Mesendoderm (in vitro differentiated cells): ENCODE measurements around the gene PDIA6.

ENCODE experiments used
- DNase-seq: peaks from one replicate; pipeline ENCODE4 v3.0.0; 2013
- H2AK5ac ChIP-seq: 2 replicates; pipeline ENCODE4 v1.6.1; 2013; ENCODE audit warnings: low read length, inconsistent platforms
- H2BK120ac ChIP-seq: 2 replicates; pipeline ENCODE4 v1.6.1; 2013; ENCODE audit warnings: low read depth, mild to moderate bottlenecking, low read length, moderate library complexity, mixed read lengths
- H2BK15ac ChIP-seq: replicated peaks from 2 replicates; pipeline ENCODE4 v1.6.1; 2013; ENCODE audit warnings: low read depth, mild to moderate bottlenecking, moderate library complexity
- H2BK5ac ChIP-seq: 2 replicates; pipeline ENCODE4 v1.6.1; 2013; ENCODE audit warnings: low read length, inconsistent platforms
- H3K18ac ChIP-seq: 2 replicates; pipeline ENCODE4 v1.6.1; 2013; ENCODE audit warnings: mild to moderate bottlenecking, low read length, mixed read lengths
- H3K23ac ChIP-seq: one replicate; pipeline ENCODE4 v1.6.1; 2013; ENCODE audit warnings: low read length
- H3K27ac ChIP-seq: 2 replicates; pipeline ENCODE4 v1.5.1; 2013; ENCODE audit warnings: low read depth, mild to moderate bottlenecking, inconsistent platforms, low read length, moderate library complexity
- H3K27me3 ChIP-seq: 2 replicates; pipeline ENCODE4 v1.6.1; 2013; ENCODE audit warnings: low read length, control low read depth, mild to moderate bottlenecking, inconsistent platforms; ENCODE audit not compliant: insufficient read depth, poor library complexity
- H3K36me3 ChIP-seq: 2 replicates; pipeline ENCODE4 v1.6.1; 2013; ENCODE audit warnings: low read length, inconsistent platforms; ENCODE audit not compliant: control insufficient read depth, insufficient read depth
- H3K4ac ChIP-seq: one replicate; pipeline ENCODE4 v1.6.1; 2013; ENCODE audit warnings: low read depth, mild to moderate bottlenecking, low read length, moderate library complexity
- H3K4me1 ChIP-seq: 2 replicates; pipeline ENCODE4 v1.6.1; 2013; ENCODE audit warnings: low read depth, low read length, inconsistent platforms; ENCODE audit not compliant: control insufficient read depth
- H3K4me2 ChIP-seq: 2 replicates; pipeline ENCODE4 v1.6.1; 2013; ENCODE audit warnings: low read length
- H3K4me3 ChIP-seq: 2 replicates; pipeline ENCODE4 v1.5.1; 2013; ENCODE audit warnings: mild to moderate bottlenecking, low read length
- H3K56ac ChIP-seq: one replicate; pipeline ENCODE4 v1.6.1; 2013; ENCODE audit warnings: low read length
- H3K79me1 ChIP-seq: 2 replicates; pipeline ENCODE4 v1.6.1; 2013; ENCODE audit warnings: low read length, inconsistent platforms
- H3K79me2 ChIP-seq: 2 replicates; pipeline ENCODE4 v1.6.1; 2013; ENCODE audit warnings: mild to moderate bottlenecking, low read length; ENCODE audit not compliant: control insufficient read depth, insufficient read depth
- H3K9ac ChIP-seq: 2 replicates; pipeline ENCODE4 v1.6.1; 2013; ENCODE audit warnings: low read length, inconsistent platforms
- H4K5ac ChIP-seq: one replicate; pipeline ENCODE4 v1.6.1; 2013; ENCODE audit warnings: low read length
- H4K8ac ChIP-seq: one replicate; pipeline ENCODE4 v1.6.1; 2013; ENCODE audit warnings: low read depth, mild to moderate bottlenecking, control low read depth, low read length, moderate library complexity
- WGBS: extraction: QIAGEN DNeasy Blood & Tissue Kit; methylation state at CpG from one replicate; pipeline ENCODE4 v1.1.7; 2013; ENCODE audit warnings: low lambda C conversion rate, missing lambda C conversion rate; ENCODE audit not compliant: insufficient coverage; ENCODE audit errors: extremely low coverage; 5-methylcytosine and 5-hydroxymethylcytosine counted together

PDIA6 gene

DNA sequence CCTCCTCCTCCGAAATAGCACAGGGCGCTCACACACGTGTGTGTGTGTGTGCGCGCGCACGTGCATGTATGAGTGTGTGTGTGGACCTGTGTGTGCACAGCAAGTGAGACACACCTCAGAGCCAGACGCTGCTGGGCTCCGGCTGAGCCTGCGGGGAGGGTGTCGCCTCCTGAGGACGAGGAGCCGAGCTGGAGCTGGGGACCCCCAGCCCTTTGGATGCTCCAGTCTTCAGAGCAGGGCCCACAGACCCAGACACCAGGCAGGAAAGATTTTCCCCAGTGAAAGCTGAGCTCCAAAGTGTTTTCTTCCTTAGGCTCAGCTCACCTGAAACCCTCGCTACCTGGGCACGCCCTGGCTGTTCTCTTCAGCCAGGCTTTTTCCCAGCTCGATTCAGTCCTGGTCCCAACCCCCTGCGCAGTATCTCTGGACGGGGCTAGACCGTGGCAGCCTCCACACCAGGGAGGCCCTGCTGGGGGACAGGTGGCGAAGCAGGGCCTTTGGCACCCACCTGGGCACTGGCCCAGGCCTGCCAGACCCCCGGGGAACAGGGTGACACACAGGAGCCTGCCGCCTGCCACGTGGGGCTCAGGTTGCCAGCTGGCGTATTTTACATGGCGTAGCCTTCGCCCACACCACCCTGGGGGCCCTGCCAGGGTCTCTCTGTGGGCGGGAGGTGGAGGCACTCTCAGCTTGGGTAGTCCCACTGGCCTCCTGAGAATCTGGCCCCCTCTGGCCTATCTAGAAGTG, 36.2 kb downstream of the PDIA6 start:
- no peak for DNase-seq
- Histone ChIP-seq H3K9ac (no peak overlapping the region), H4K8ac (no peak overlapping the region)

DNA sequence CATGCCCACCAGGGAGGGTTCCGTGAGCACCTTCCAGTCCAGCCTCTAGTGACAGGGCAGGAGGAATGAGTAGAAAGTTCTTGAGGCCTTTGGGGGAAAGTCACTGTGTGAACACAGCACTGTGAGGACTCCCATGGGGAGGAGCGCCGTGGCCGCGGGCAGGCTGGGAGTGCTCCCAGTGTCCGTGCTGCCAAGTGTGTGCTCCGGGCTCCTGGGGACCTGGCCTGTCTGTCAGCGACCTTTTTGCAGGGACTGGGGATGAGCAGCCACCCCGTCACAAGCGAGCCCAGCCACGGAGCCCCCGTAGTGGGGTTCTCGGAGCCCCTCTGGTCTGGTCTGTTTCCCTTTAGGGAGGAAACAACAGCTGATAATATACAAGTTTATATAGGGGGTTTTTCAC, 36.8 kb downstream of the PDIA6 start:
- Histone ChIP-seq H3K56ac (no peak overlapping the region), H3K4ac (no peak overlapping the region), H3K27me3 (no peaks in the 10 kb centered on the region), H3K4me1 (no peaks in the 10 kb centered on the region), H2BK15ac (no peak overlapping the region), H2BK120ac (no peak overlapping the region), H3K36me3 (peaks cover 6% of the 10 kb centered on the region), H3K79me2 (no peaks in the 10 kb centered on the region), H4K8ac (no peak overlapping the region), H3K27ac (no peak overlapping the region), H3K79me1 (peaks cover 3% of the 10 kb centered on the region), H3K4me2 (no peak overlapping the region), H4K5ac (no peak overlapping the region), H2BK5ac (no peak overlapping the region), H2AK5ac (no peak overlapping the region), H3K4me3 (no peak overlapping the region), H3K23ac (no peak overlapping the region), H3K18ac (no peak overlapping the region), H3K9ac (no peak overlapping the region)
- no peak for DNase-seq
- WGBS = no CpG with 5 or more reads among the region's 13 CpGs

More for the DNA sequence above, 36.2 kb downstream of the PDIA6 start:
- no peak overlapping the region for H3K4me2 ChIP-seq
- no peak overlapping the region for H3K27ac ChIP-seq
- no peak overlapping the region for H2BK15ac ChIP-seq
- H4K5ac ChIP-seq = no peak overlapping the region
- H3K4me3 ChIP-seq = no peak overlapping the region
- H2BK120ac ChIP-seq = no peak overlapping the region
- H3K18ac ChIP-seq = no peak overlapping the region
- H3K79me2 ChIP-seq = no peaks in the 10 kb centered on the region
- peaks cover 3% of the 10 kb centered on the region for H3K79me1 ChIP-seq
- no peaks in the 10 kb centered on the region for H3K27me3 ChIP-seq
- WGBS = no CpG with 5 or more reads among the region's 27 CpGs
- H3K36me3 ChIP-seq = peaks cover 9% of the 10 kb centered on the region
- H2AK5ac ChIP-seq = no peak overlapping the region
- no peak overlapping the region for H2BK5ac ChIP-seq
- H3K23ac ChIP-seq = no peak overlapping the region
- H3K56ac ChIP-seq = no peak overlapping the region
- no peak overlapping the region for H3K4ac ChIP-seq
- no peaks in the 10 kb centered on the region for H3K4me1 ChIP-seq

DNA sequence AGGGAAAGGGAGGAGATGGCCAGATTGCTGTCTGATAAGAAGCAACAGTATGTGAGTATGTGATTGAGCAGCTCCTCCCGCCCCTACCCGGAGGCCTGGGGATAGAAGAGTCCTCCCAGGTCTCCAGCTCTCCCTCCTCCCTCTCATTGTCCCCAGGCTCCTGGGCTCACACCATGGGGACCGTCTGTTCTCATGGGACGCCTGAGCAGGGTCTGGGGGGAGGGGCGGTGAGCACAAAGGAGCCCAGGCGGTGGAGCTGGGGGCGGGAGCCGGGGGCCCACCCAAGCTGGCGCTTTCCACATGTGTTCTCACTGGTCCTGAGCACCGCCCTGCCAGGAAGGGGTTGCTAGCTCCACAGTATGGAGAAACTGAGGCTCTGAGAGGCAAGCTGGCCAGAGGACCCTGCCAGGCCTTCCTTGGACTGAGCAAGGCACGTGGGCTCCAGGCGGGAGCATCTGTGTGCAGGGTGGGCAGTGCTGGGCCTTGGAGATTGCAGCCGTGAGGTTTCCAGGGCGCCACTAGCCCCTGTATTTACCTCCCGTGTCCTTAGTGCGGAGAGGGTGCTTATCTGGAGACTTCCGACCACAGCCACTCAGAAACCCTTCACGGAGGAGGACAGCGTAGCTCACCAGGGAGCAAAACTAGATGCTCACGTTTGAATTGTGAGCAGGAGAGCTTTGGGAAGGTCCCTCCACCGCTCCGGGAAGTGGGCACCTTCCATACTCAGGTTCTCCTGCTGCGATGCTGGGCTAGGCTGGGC, 37.4 kb downstream of the PDIA6 start:
- H4K5ac ChIP-seq = no peak overlapping the region
- H3K36me3 ChIP-seq = peaks cover 4% of the 10 kb centered on the region
- H3K27ac ChIP-seq = no peak overlapping the region
- H3K9ac ChIP-seq = no peak overlapping the region
- H3K4me1 ChIP-seq = no peaks in the 10 kb centered on the region
- no peak overlapping the region for H2AK5ac ChIP-seq
- no peak overlapping the region for H3K4me2 ChIP-seq
- no peak overlapping the region for H3K4ac ChIP-seq
- peak overlapping the region; percentile 7 for H3K56ac ChIP-seq
- peak; percentile 51 for DNase-seq
- no peak overlapping the region for H2BK5ac ChIP-seq
- no peak overlapping the region for H2BK120ac ChIP-seq
- no peak overlapping the region for H4K8ac ChIP-seq
- no peak overlapping the region for H3K4me3 ChIP-seq
- H3K79me1 ChIP-seq = peaks cover 2% of the 10 kb centered on the region
- H3K18ac ChIP-seq = no peak overlapping the region
- H3K27me3 ChIP-seq = no peaks in the 10 kb centered on the region
- no peak overlapping the region for H2BK15ac ChIP-seq
- no peak overlapping the region for H3K23ac ChIP-seq
- H3K79me2 ChIP-seq = no peaks in the 10 kb centered on the region
- no CpG with 5 or more reads among the region's 23 CpGs for whole genome bisulfite sequencing

DNA sequence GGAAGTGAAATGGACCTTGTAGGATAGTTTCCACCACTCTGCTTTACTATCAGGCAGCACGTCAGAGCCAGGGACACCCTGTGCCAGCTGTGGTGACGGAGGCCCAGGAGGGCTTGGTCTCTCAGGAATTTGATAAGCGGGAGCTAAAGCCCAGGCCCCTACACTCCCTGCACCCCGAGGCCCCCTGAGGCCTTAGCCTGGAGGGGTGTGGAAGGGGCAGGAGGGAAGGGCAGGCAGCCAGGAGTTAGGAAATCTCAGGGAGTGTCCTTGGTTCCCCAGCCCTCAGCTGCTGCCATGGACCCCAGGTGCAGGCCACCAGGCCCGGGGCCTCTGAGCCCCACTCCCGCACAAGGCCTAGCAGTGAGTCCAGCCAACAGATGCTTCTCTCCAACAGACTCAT, 38.2 kb downstream of the PDIA6 start:
- Histone ChIP-seq H3K4me1 (no peaks in the 10 kb centered on the region), H4K5ac (no peak overlapping the region), H2BK5ac (no peak overlapping the region), H3K4ac (no peak overlapping the region), H3K79me1 (no peaks in the 10 kb centered on the region), H2BK120ac (no peak overlapping the region), H3K9ac (no peak overlapping the region), H3K27ac (no peak overlapping the region), H2BK15ac (no peak overlapping the region), H2AK5ac (no peak overlapping the region), H3K27me3 (no peaks in the 10 kb centered on the region), H3K23ac (no peak overlapping the region), H3K36me3 (no peaks in the 10 kb centered on the region), H4K8ac (no peak overlapping the region), H3K79me2 (no peaks in the 10 kb centered on the region), H3K18ac (no peak overlapping the region), H3K56ac (no peak overlapping the region), H3K4me3 (no peak overlapping the region), H3K4me2 (no peak overlapping the region)
- DNase-seq = no peak
- WGBS = no CpG with 5 or more reads among the region's 6 CpGs

DNA sequence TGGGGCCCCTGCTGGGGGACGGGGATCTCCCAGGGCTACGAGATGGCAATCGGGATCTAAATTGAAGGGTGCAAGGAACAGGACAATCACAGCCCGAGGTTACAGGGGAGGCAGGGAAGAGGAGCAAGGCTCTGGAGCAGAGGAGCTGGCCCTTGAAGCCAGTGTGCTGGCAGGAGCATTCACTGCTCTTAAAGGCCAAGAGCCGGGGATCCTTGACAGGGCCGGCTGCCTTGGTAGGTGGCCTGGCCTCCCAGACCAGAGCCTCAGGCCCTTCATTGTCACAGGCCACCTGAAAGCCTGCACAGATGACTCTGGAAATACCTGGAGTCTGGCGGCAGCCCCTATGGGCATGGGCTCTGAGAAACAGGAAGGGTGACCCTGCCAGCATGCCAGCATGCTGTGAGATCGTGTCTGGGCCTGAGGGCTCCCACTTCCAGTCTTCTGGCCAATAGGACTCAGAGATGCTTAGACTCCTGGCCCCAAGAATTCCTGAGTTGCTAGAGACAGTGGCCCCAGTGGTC, 38.7 kb downstream of the PDIA6 start:
- peak; percentile 64 for DNase-seq
- no peak overlapping the region for H3K18ac ChIP-seq
- no peak overlapping the region for H2BK5ac ChIP-seq
- no peak overlapping the region for H2AK5ac ChIP-seq
- H3K23ac ChIP-seq = no peak overlapping the region
- H3K36me3 ChIP-seq = no peaks in the 10 kb centered on the region
- no peak overlapping the region for H3K27ac ChIP-seq
- H3K27me3 ChIP-seq = no peaks in the 10 kb centered on the region
- H2BK120ac ChIP-seq = no peak overlapping the region
- no peak overlapping the region for H3K4me2 ChIP-seq
- H3K79me1 ChIP-seq = no peaks in the 10 kb centered on the region
- no peak overlapping the region for H4K5ac ChIP-seq
- H3K79me2 ChIP-seq = no peaks in the 10 kb centered on the region
- H3K56ac ChIP-seq = no peak overlapping the region
- no peak overlapping the region for H2BK15ac ChIP-seq
- H3K4me1 ChIP-seq = no peaks in the 10 kb centered on the region
- H3K4ac ChIP-seq = no peak overlapping the region
- no peak overlapping the region for H4K8ac ChIP-seq
- WGBS = no CpG with 5 or more reads among the region's 8 CpGs
- H3K4me3 ChIP-seq = no peak overlapping the region
- H3K9ac ChIP-seq = no peak overlapping the region
